ENCODE data around the gene TMCO4. TPM values are rescaled to one million over a fixed set of nuclear protein-coding genes. Genes with fewer than 3 reads are reported as not detected.

TMCO4 gene
- total and polyA plus RNA-seq, 2 donors (not counting 1 experiment from before 2014, with no cell fraction given) = 12.5 to 24.3 TPM

DNA sequence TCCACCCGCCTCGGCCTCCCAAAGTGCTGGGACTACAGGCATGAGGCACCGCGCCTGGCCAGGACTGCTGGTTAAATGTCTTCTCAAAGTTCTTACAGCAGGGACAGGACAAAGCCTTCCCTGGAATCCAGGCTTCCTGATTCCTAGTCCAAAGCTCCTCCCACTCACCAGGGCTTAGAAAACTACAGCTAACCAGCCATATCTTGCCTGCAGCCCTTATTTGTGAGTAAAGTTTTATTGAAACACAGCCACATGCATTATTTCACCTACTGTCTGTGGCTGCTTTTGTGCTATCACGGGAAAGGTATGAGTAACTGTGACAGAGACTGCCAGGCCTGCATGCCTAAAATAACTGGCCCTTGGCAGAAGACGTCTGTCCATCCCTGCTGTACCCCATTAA is 24.4 kb downstream of the TMCO4 start:
- DNase-seq (ENCODE audit: low read depth in 2 of 2) = peak in 1 of 2 donors; percentile 35
- H3K36me3 ChIP-seq (ENCODE audit: control insufficient read depth, insufficient read depth, low read length) = peaks cover 8% of the 10 kb centered on the region
- H3K79me2 ChIP-seq (ENCODE audit: control insufficient read depth, insufficient read depth, low read length) = no peaks in the 10 kb centered on the region
- H3K27ac ChIP-seq (ENCODE audit: insufficient read depth, low read length) = no peak overlapping the region
- H3K4me3 ChIP-seq (replicated peaks in 1 of 4; ENCODE audit: control extremely low read depth in 1 of 4, insufficient read depth in 1 of 4, low read depth in 3 of 4, low read length in 4 of 4) = no peak overlapping the region
- H3K4me1 ChIP-seq (ENCODE audit: control insufficient read depth, extremely low read depth, insufficient read depth, low read length) = no peaks in the 10 kb centered on the region
- H4K20me1 ChIP-seq (ENCODE audit: control insufficient read depth, extremely low read depth, insufficient read depth, low read length) = no peaks in the 10 kb centered on the region
- no peaks in the 10 kb centered on the region for H3K27me3 ChIP-seq (ENCODE audit: control insufficient read depth, insufficient read depth, low read length)
- H3K4me2 ChIP-seq (ENCODE audit: extremely low read depth, insufficient read depth, low read length) = no peak overlapping the region
- H3K9ac ChIP-seq (ENCODE audit: insufficient read depth, low read length) = no peak overlapping the region
- H2AFZ ChIP-seq (ENCODE audit: low read length) = no peak overlapping the region
- no peaks in the 10 kb centered on the region for H3K9me3 ChIP-seq (ENCODE audit: control insufficient read depth, insufficient read depth, low read depth, low read length)
- TF ChIP-seq CTCF (conservative IDR thresholded peaks at IDR 0.05 in 1 of 2, IDR thresholded peaks at IDR 0.05 in 1 of 2; ENCODE audit: low read depth in 1 of 2, low read length in 2 of 2) = no peak
- TF ChIP-seq EZH2 (IDR thresholded peaks at IDR 0.05; ENCODE audit: low read length, missing control alignments) = no peak

DNA sequence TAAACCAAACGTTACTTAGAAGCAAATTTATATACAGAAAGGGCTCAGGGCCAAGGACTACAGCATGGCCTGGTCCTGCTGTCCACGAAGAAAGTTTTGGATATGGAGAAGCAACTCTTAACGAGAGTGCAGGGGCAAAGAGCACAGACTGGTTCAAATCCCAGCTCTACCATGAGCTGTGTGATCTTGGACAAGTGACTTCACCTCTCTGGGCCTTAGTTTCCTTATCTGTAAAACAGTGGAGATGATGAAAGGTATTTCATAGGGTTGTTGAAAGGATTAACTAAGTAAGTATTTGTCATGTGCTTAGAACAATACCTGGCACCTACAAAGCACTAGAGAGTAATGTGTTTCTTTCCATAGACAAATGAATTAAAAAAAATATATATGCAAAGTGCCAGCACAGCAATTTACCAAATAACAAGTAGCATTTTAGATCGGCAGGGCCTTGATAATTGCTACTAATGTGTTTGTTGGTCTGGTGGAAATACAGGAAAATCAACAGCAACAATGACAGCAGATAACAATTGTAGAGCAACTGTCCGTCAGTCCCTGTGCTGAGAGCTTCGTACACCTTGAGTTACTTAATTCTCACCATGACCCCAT is 25.4 kb downstream of the TMCO4 start:
- Histone ChIP-seq H3K79me2 (ENCODE audit: control insufficient read depth, insufficient read depth, low read length) (no peaks in the 10 kb centered on the region), H4K20me1 (ENCODE audit: control insufficient read depth, extremely low read depth, insufficient read depth, low read length) (no peaks in the 10 kb centered on the region), H3K4me1 (ENCODE audit: control insufficient read depth, extremely low read depth, insufficient read depth, low read length) (no peaks in the 10 kb centered on the region), H3K4me2 (ENCODE audit: extremely low read depth, insufficient read depth, low read length) (no peak overlapping the region), H3K9me3 (ENCODE audit: control insufficient read depth, insufficient read depth, low read depth, low read length) (no peaks in the 10 kb centered on the region), H3K36me3 (ENCODE audit: control insufficient read depth, insufficient read depth, low read length) (peaks cover 5% of the 10 kb centered on the region), H3K27ac (ENCODE audit: insufficient read depth, low read length) (no peak overlapping the region), H3K4me3 (replicated peaks in 1 of 4; ENCODE audit: control extremely low read depth in 1 of 4, insufficient read depth in 1 of 4, low read depth in 3 of 4, low read length in 4 of 4) (no peak overlapping the region), H2AFZ (ENCODE audit: low read length) (no peak overlapping the region), H3K9ac (ENCODE audit: insufficient read depth, low read length) (no peak overlapping the region), H3K27me3 (ENCODE audit: control insufficient read depth, insufficient read depth, low read length) (no peaks in the 10 kb centered on the region)
- no peak for DNase-seq (ENCODE audit: low read depth in 2 of 2)
- TF ChIP-seq CTCF (conservative IDR thresholded peaks at IDR 0.05 in 1 of 2, IDR thresholded peaks at IDR 0.05 in 1 of 2; ENCODE audit: low read depth in 1 of 2, low read length in 2 of 2) = no peak
- TF ChIP-seq EZH2 (IDR thresholded peaks at IDR 0.05; ENCODE audit: low read length, missing control alignments) = no peak

GRCh38 chr1:19773485-19773884 is 26.2 kb downstream of the TMCO4 start:
- H2AFZ ChIP-seq (ENCODE audit: low read length) = no peak overlapping the region
- DNase-seq (ENCODE audit: low read depth in 2 of 2) = no peak
- H3K27ac ChIP-seq (ENCODE audit: insufficient read depth, low read length) = no peak overlapping the region
- no peak overlapping the region for H3K4me2 ChIP-seq (ENCODE audit: extremely low read depth, insufficient read depth, low read length)
- no peaks in the 10 kb centered on the region for H3K4me1 ChIP-seq (ENCODE audit: control insufficient read depth, extremely low read depth, insufficient read depth, low read length)
- H3K4me3 ChIP-seq (replicated peaks in 1 of 4; ENCODE audit: control extremely low read depth in 1 of 4, insufficient read depth in 1 of 4, low read depth in 3 of 4, low read length in 4 of 4) = no peak overlapping the region
- H4K20me1 ChIP-seq (ENCODE audit: control insufficient read depth, extremely low read depth, insufficient read depth, low read length) = no peaks in the 10 kb centered on the region
- H3K9me3 ChIP-seq (ENCODE audit: control insufficient read depth, insufficient read depth, low read depth, low read length) = no peaks in the 10 kb centered on the region
- no peaks in the 10 kb centered on the region for H3K27me3 ChIP-seq (ENCODE audit: control insufficient read depth, insufficient read depth, low read length)
- no peaks in the 10 kb centered on the region for H3K79me2 ChIP-seq (ENCODE audit: control insufficient read depth, insufficient read depth, low read length)
- H3K9ac ChIP-seq (ENCODE audit: insufficient read depth, low read length) = no peak overlapping the region
- H3K36me3 ChIP-seq (ENCODE audit: control insufficient read depth, insufficient read depth, low read length) = peaks cover 5% of the 10 kb centered on the region
- TF ChIP-seq CTCF (conservative IDR thresholded peaks at IDR 0.05 in 1 of 2, IDR thresholded peaks at IDR 0.05 in 1 of 2; ENCODE audit: low read depth in 1 of 2, low read length in 2 of 2) (no peak), EZH2 (IDR thresholded peaks at IDR 0.05; ENCODE audit: low read length, missing control alignments) (no peak)

Data from fibroblast of lung (primary cell).